ENCODE results near the gene DKK2.

Gene DKK2

GRCh38 chr4:107034091-107034995, 1.8 kb downstream of the DKK2 start:
- DNase-seq = peak; percentile 82
- peaks cover 23% of the 10 kb centered on the region for H3K27me3 ChIP-seq (ENCODE audit: insufficient read depth, low read length, poor library complexity)
- H3K4me2 ChIP-seq (ENCODE audit: low read length) = peak overlapping the region; percentile 69

DNA sequence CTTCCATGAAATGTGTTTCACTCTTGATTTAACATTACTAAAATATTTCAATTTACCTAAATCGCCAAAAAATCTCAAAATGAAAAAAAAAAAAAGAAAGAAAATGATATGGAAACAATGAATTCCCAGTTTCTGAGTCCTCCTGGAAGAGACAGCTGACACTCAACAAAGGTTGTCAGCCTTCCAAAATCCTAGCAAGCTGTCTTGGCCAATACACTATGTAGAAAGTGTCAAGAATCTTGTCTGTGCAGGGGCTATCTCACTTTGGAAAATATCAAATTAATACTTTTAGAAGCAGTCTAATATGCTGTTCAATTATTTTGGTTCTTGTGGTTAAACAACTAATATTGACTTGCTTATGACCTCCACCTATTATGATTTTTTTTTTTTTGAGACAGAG, 8.7 kb downstream of the DKK2 start:
- Histone ChIP-seq H3K4ac (ENCODE audit: low read depth, low read length) (no peak overlapping the region), H3K4me2 (ENCODE audit: low read length) (no peak overlapping the region), H2BK120ac (ENCODE audit: low read depth, low read length) (no peak overlapping the region), H3K27ac (ENCODE audit: low read depth, low read length) (no peak overlapping the region), H2BK5ac (ENCODE audit: low read length) (no peak overlapping the region), H3K79me2 (ENCODE audit: control insufficient read depth, insufficient read depth, low read length) (no peaks in the 10 kb centered on the region), H3K23ac (ENCODE audit: low read length) (no peak overlapping the region), H3K9ac (ENCODE audit: low read length) (no peak overlapping the region), H3K36me3 (ENCODE audit: control insufficient read depth, insufficient read depth, low read length) (no peaks in the 10 kb centered on the region), H4K8ac (ENCODE audit: low read depth, low read length) (no peak overlapping the region), H4K5ac (ENCODE audit: low read length) (no peak overlapping the region), H2AK5ac (ENCODE audit: low read length) (no peak overlapping the region), H3K27me3 (ENCODE audit: insufficient read depth, low read length, poor library complexity) (no peaks in the 10 kb centered on the region), H3K79me1 (ENCODE audit: low read length) (no peaks in the 10 kb centered on the region), H3K56ac (ENCODE audit: low read length) (no peak overlapping the region), H2BK15ac (replicated peaks; ENCODE audit: low read depth) (no peak overlapping the region), H3K18ac (ENCODE audit: low read length) (no peak overlapping the region), H3K4me3 (ENCODE audit: low read length) (no peak overlapping the region), H3K4me1 (ENCODE audit: control insufficient read depth, low read depth, low read length) (no peaks in the 10 kb centered on the region)
- WGBS (ENCODE audit: extremely low coverage, insufficient coverage, low lambda C conversion rate) = 100% methylated on average over 1 of the region's 1 CpG
- no peak for DNase-seq

More at GRCh38 chr4:107034091-107034995, 1.8 kb downstream of the DKK2 start:
- no peaks in the 10 kb centered on the region for H3K79me1 ChIP-seq (ENCODE audit: low read length)
- peaks cover 4% of the 10 kb centered on the region for H3K4me1 ChIP-seq (ENCODE audit: control insufficient read depth, low read depth, low read length)
- H2AK5ac ChIP-seq (ENCODE audit: low read length) = no peak overlapping the region
- no peak overlapping the region for H3K4ac ChIP-seq (ENCODE audit: low read depth, low read length)
- H3K56ac ChIP-seq (ENCODE audit: low read length) = no peak overlapping the region
- no peak overlapping the region for H3K23ac ChIP-seq (ENCODE audit: low read length)
- H3K18ac ChIP-seq (ENCODE audit: low read length) = no peak overlapping the region
- H3K79me2 ChIP-seq (ENCODE audit: control insufficient read depth, insufficient read depth, low read length) = no peaks in the 10 kb centered on the region
- no peak overlapping the region for H4K8ac ChIP-seq (ENCODE audit: low read depth, low read length)
- no peak overlapping the region for H2BK5ac ChIP-seq (ENCODE audit: low read length)
- no peak overlapping the region for H3K27ac ChIP-seq (ENCODE audit: low read depth, low read length)
- no CpG with 5 or more reads among the region's 39 CpGs for WGBS (ENCODE audit: extremely low coverage, insufficient coverage, low lambda C conversion rate)
- no peak overlapping the region for H4K5ac ChIP-seq (ENCODE audit: low read length)
- no peak overlapping the region for H2BK15ac ChIP-seq (replicated peaks; ENCODE audit: low read depth)
- H3K4me3 ChIP-seq (ENCODE audit: low read length) = no peak overlapping the region
- H3K9ac ChIP-seq (ENCODE audit: low read length) = peak overlapping the region; percentile 25
- H2BK120ac ChIP-seq (ENCODE audit: low read depth, low read length) = no peak overlapping the region
- no peaks in the 10 kb centered on the region for H3K36me3 ChIP-seq (ENCODE audit: control insufficient read depth, insufficient read depth, low read length)

DNA sequence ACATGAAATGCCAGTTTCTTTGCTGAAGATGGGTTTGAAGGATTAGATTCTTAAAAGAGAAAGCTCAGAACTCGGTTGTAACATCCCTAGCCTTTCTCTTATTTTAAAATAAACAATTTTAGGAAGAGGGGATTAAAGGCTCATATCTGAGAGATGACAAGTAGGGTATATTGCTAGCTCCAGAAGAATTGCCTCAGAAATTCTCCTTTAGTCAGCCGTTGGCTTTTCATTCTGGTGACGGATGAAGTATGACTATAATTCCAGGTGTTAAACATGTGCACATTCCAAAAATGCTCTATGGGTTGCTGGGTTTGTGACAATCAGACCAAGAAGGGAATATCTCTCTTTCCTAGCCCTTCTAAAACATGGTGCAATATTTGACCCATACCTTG, 17.8 kb downstream of the DKK2 start:
- Histone ChIP-seq H3K79me1 (ENCODE audit: low read length) (no peaks in the 10 kb centered on the region), H4K8ac (ENCODE audit: low read depth, low read length) (no peak overlapping the region), H3K18ac (ENCODE audit: low read length) (no peak overlapping the region), H3K36me3 (ENCODE audit: control insufficient read depth, insufficient read depth, low read length) (no peaks in the 10 kb centered on the region), H3K27ac (ENCODE audit: low read depth, low read length) (no peak overlapping the region), H3K27me3 (ENCODE audit: insufficient read depth, low read length, poor library complexity) (no peaks in the 10 kb centered on the region), H3K4me1 (ENCODE audit: control insufficient read depth, low read depth, low read length) (no peaks in the 10 kb centered on the region), H3K9ac (ENCODE audit: low read length) (no peak overlapping the region), H3K4ac (ENCODE audit: low read depth, low read length) (no peak overlapping the region), H4K5ac (ENCODE audit: low read length) (no peak overlapping the region), H2BK15ac (replicated peaks; ENCODE audit: low read depth) (no peak overlapping the region), H3K23ac (ENCODE audit: low read length) (no peak overlapping the region), H3K4me2 (ENCODE audit: low read length) (no peak overlapping the region), H3K4me3 (ENCODE audit: low read length) (no peak overlapping the region), H2AK5ac (ENCODE audit: low read length) (no peak overlapping the region), H2BK120ac (ENCODE audit: low read depth, low read length) (no peak overlapping the region), H3K56ac (ENCODE audit: low read length) (no peak overlapping the region), H2BK5ac (ENCODE audit: low read length) (no peak overlapping the region), H3K79me2 (ENCODE audit: control insufficient read depth, insufficient read depth, low read length) (no peaks in the 10 kb centered on the region)
- no CpG with 5 or more reads among the region's 3 CpGs for WGBS (ENCODE audit: extremely low coverage, insufficient coverage, low lambda C conversion rate)
- DNase-seq = no peak

- Histone ChIP-seq H2BK120ac (ENCODE audit: low read depth, low read length) (no peak overlapping the region), H2BK15ac (replicated peaks; ENCODE audit: low read depth) (no peak overlapping the region), H3K4ac (ENCODE audit: low read depth, low read length) (no peak overlapping the region), H3K79me2 (ENCODE audit: control insufficient read depth, insufficient read depth, low read length) (no peaks in the 10 kb centered on the region), H3K56ac (ENCODE audit: low read length) (no peak overlapping the region), H3K9ac (ENCODE audit: low read length) (no peak overlapping the region), H3K4me3 (ENCODE audit: low read length) (no peak overlapping the region), H2AK5ac (ENCODE audit: low read length) (no peak overlapping the region), H3K27ac (ENCODE audit: low read depth, low read length) (no peak overlapping the region), H3K4me2 (ENCODE audit: low read length) (no peak overlapping the region), H4K5ac (ENCODE audit: low read length) (no peak overlapping the region), H3K23ac (ENCODE audit: low read length) (no peak overlapping the region), H3K27me3 (ENCODE audit: insufficient read depth, low read length, poor library complexity) (no peaks in the 10 kb centered on the region), H3K79me1 (ENCODE audit: low read length) (no peaks in the 10 kb centered on the region), H3K36me3 (ENCODE audit: control insufficient read depth, insufficient read depth, low read length) (no peaks in the 10 kb centered on the region), H2BK5ac (ENCODE audit: low read length) (no peak overlapping the region), H4K8ac (ENCODE audit: low read depth, low read length) (no peak overlapping the region), H3K18ac (ENCODE audit: low read length) (no peak overlapping the region), H3K4me1 (ENCODE audit: control insufficient read depth, low read depth, low read length) (no peaks in the 10 kb centered on the region)
- no CpG with 5 or more reads among the region's 7 CpGs for WGBS (ENCODE audit: extremely low coverage, insufficient coverage, low lambda C conversion rate)
- no peak for DNase-seq
These were observed 18.4 kb downstream of the DKK2 start for GRCh38 chr4:107017443-107018343.

- DNase-seq = no peak
- Histone ChIP-seq H3K18ac (ENCODE audit: low read length) (no peak overlapping the region), H3K4me2 (ENCODE audit: low read length) (no peak overlapping the region), H2BK5ac (ENCODE audit: low read length) (no peak overlapping the region), H3K79me1 (ENCODE audit: low read length) (no peaks in the 10 kb centered on the region), H3K23ac (ENCODE audit: low read length) (no peak overlapping the region), H2AK5ac (ENCODE audit: low read length) (no peak overlapping the region), H3K36me3 (ENCODE audit: control insufficient read depth, insufficient read depth, low read length) (no peaks in the 10 kb centered on the region), H3K56ac (ENCODE audit: low read length) (no peak overlapping the region), H3K4ac (ENCODE audit: low read depth, low read length) (no peak overlapping the region), H3K27me3 (ENCODE audit: insufficient read depth, low read length, poor library complexity) (no peaks in the 10 kb centered on the region), H2BK15ac (replicated peaks; ENCODE audit: low read depth) (no peak overlapping the region), H4K8ac (ENCODE audit: low read depth, low read length) (no peak overlapping the region), H3K9ac (ENCODE audit: low read length) (no peak overlapping the region), H4K5ac (ENCODE audit: low read length) (no peak overlapping the region), H3K4me1 (ENCODE audit: control insufficient read depth, low read depth, low read length) (no peaks in the 10 kb centered on the region), H3K27ac (ENCODE audit: low read depth, low read length) (no peak overlapping the region), H2BK120ac (ENCODE audit: low read depth, low read length) (no peak overlapping the region), H3K79me2 (ENCODE audit: control insufficient read depth, insufficient read depth, low read length) (no peaks in the 10 kb centered on the region), H3K4me3 (ENCODE audit: low read length) (no peak overlapping the region)
- no CpG with 5 or more reads among the region's 3 CpGs for WGBS (ENCODE audit: extremely low coverage, insufficient coverage, low lambda C conversion rate)
These were observed 24.8 kb downstream of the DKK2 start for GRCh38 chr4:107011312-107011711.

All from mesendoderm (in vitro differentiated cells).